ENCODE measurements around the gene USP4.

USP4 gene

DNA sequence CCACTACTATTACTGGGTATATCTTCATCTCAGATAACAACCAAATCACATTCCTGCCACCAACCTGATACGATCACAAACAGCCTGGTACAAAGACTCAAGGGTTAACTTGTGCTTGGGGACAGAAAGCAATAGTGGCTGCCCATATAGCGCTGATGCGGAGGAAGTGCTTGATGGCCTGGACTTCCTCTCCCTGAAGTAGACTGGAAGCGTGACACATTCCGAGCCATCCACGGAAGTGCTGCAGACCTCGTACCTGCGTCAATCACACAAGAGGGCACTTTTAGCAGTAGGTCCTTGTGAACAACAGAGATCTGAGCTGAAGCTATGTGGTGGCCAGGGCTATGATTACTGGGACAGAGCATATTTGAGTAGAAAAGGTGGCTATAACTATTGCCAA, 45.5 kb downstream of the USP4 start:
- WGBS, result 95% methylated on average over 8 of the region's 8 CpGs
- no peak overlapping the region for H3K27ac ChIP-seq (ENCODE audit: low read depth, low read length)
- H3K9ac ChIP-seq (ENCODE audit: low read depth, low read length), result no peak overlapping the region
- H3K4me1 ChIP-seq (ENCODE audit: insufficient read depth, low read length), result no peaks in the 10 kb centered on the region
- peaks cover 83% of the 10 kb centered on the region for H3K36me3 ChIP-seq (ENCODE audit: insufficient read depth, low read length)
- no peaks in the 10 kb centered on the region for H3K9me3 ChIP-seq (ENCODE audit: insufficient read depth, low read depth, low read length)
- no peak overlapping the region for H3K4me3 ChIP-seq (ENCODE audit: low read length)
- H3K27me3 ChIP-seq (ENCODE audit: insufficient read depth, low read length), result no peaks in the 10 kb centered on the region

DNA sequence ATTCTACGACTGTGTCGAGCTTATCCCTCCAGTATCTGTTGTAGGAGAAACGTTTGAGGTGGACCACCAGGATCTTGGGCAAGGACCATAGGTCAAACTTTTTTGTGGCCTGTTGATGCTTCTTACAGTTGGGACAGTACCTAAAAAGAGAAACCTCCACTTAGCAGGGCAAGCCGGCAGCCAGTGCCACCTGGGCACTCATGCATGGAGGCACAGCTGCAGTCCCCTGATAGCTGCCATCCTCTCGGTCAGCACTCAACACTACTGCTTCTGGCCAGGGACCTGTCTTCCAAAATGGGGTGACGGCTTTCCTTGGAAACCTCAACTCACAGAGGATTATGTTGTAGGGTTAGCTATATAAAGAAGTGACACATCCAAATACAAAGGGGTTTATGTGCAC, 55.9 kb downstream of the USP4 start:
- Histone ChIP-seq H3K27me3 (ENCODE audit: insufficient read depth, low read length) (no peaks in the 10 kb centered on the region), H3K4me3 (ENCODE audit: low read length) (no peak overlapping the region), H3K9ac (ENCODE audit: low read depth, low read length) (no peak overlapping the region), H3K4me1 (ENCODE audit: insufficient read depth, low read length) (no peaks in the 10 kb centered on the region), H3K9me3 (ENCODE audit: insufficient read depth, low read depth, low read length) (no peaks in the 10 kb centered on the region), H3K36me3 (ENCODE audit: insufficient read depth, low read length) (peaks cover 67% of the 10 kb centered on the region), H3K27ac (ENCODE audit: low read depth, low read length) (no peak overlapping the region)
- WGBS, result 94% methylated on average over 5 of the region's 6 CpGs

DNA sequence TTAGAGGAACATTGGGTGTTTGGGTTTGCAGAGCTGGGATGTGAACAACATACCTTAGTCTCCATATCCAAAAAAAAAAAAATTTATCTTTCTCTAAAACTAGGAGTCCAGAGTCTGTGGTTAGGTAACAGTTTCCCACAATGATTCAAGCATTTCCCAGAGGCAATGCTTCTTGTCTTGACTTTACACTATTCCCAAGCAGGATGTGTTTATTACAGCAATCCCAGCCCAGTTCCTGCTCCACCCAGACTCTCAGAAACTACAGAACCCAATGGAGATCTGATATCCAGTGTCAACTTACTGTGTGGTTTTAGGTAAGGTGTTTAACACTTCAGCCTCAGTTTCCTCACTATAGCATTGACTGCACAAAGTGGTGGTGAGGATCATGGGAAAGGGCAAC, 60.5 kb downstream of the USP4 start:
- no peak overlapping the region for H3K9ac ChIP-seq (ENCODE audit: low read depth, low read length)
- H3K4me3 ChIP-seq (ENCODE audit: low read length), result no peak overlapping the region
- H3K27ac ChIP-seq (ENCODE audit: low read depth, low read length), result no peak overlapping the region
- H3K9me3 ChIP-seq (ENCODE audit: insufficient read depth, low read depth, low read length), result no peaks in the 10 kb centered on the region
- peaks cover 46% of the 10 kb centered on the region for H3K36me3 ChIP-seq (ENCODE audit: insufficient read depth, low read length)
- no peaks in the 10 kb centered on the region for H3K27me3 ChIP-seq (ENCODE audit: insufficient read depth, low read length)
- no peaks in the 10 kb centered on the region for H3K4me1 ChIP-seq (ENCODE audit: insufficient read depth, low read length)

DNA sequence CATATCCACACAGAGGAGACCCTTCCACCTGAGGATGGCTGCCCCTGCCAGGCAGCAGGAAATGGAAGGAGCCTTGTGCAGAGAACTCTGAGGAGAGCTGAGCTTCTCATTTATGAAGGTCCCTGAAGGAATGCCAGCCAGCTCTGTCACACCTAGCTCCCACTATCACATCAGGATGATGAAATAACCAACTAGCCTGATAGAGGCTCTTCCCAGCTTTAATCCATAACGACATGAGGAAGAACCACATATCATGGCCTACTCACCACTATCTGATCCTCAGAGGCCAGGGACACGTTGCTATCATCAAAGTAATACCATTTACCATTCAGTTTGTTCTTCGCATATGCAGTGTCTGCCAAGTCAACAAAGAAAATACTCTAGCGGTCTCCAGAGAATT, 61.3 kb downstream of the USP4 start:
- Histone ChIP-seq H3K9ac (ENCODE audit: low read depth, low read length) (no peak overlapping the region), H3K9me3 (ENCODE audit: insufficient read depth, low read depth, low read length) (no peaks in the 10 kb centered on the region), H3K36me3 (ENCODE audit: insufficient read depth, low read length) (peaks cover 38% of the 10 kb centered on the region), H3K4me1 (ENCODE audit: insufficient read depth, low read length) (no peaks in the 10 kb centered on the region), H3K27ac (ENCODE audit: low read depth, low read length) (no peak overlapping the region), H3K27me3 (ENCODE audit: insufficient read depth, low read length) (no peaks in the 10 kb centered on the region), H3K4me3 (ENCODE audit: low read length) (no peak overlapping the region)
- 93% methylated on average over 4 of the region's 4 CpGs for WGBS

DNA sequence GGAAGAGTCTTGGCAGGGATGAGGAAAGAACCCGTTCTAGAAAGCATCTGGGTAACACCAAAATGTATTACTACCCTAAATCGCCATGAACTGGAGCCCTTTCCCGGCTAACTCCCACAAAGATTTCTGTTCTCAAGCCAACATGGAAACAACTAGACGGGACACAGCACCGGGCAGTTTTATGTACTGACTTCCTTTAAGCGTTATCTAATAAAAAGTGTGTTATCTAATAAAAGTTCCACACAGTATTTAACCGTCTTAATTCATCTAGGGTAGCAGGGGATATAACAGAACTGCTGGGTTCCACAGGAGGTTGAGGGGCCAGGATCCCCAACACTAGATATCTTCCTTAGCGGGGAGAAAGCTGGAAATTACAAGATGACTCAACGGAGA, 62.5 kb downstream of the USP4 start:
- H3K4me3 ChIP-seq (ENCODE audit: low read length), result 0 out of 2 replicates have a peak overlapping the region, but pooled peaks have one; percentile 7
- H3K36me3 ChIP-seq (ENCODE audit: insufficient read depth, low read length), result peaks cover 32% of the 10 kb centered on the region
- H3K27ac ChIP-seq (ENCODE audit: low read depth, low read length), result no peak overlapping the region
- no peaks in the 10 kb centered on the region for H3K27me3 ChIP-seq (ENCODE audit: insufficient read depth, low read length)
- no peaks in the 10 kb centered on the region for H3K9me3 ChIP-seq (ENCODE audit: insufficient read depth, low read depth, low read length)
- H3K9ac ChIP-seq (ENCODE audit: low read depth, low read length), result no peak overlapping the region; the same call in 1 of the 2 replicates
- H3K4me1 ChIP-seq (ENCODE audit: insufficient read depth, low read length), result no peaks in the 10 kb centered on the region
- 92% methylated on average over 8 of the region's 9 CpGs for WGBS

DNA sequence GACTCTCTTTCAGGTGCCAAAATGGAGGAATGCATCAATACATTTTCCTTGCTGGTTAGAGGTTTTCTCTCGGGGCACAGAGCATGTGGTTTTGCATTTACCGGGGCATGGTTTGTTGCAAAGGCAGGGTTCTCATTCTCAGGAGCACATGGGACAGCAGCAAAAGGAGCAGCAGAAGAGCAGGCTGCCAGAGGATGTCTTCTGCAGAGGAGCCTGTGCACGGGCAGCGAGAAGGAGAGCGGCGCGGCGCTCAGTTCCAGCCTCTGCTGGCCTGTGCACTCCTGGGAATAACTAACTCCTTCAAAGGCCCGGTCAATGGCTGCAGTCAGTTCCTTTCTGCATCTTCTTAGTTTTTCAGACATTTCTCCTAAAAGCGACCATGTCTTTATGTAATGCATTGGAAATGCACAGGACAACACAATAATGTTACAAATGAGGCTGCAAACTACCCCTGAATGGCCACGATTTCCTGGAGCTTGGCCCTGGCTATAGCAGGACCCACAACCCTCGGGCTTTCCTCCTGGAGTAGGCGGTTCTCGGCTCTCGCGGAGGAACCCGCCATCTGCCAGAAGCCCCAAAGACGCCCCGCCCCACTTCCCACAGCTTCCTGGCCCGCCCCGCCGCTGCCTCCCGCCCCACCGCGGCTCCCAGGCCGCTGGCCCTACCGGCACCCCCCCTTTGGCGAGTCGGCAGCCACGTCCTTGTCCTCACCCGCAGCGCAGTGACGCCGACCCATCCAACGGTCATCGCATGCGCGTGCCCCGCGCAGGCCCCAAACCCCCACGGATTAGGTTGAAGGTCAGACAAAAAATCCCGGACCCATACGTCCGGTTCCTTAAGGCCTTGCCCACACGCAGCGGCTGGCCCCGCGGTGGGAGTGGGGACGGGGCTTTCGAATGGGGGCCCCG, 63.1 kb downstream of the USP4 start, which contains the start of gene C3orf62:
C3orf62 (minus strand) TSS at position 758 of the 908 bp plus-strand sequence; CDS start at position 398, 360 bp downstream.
- 93% methylated on average over 51 of the region's 51 CpGs for WGBS
- Histone ChIP-seq H3K27me3 (ENCODE audit: insufficient read depth, low read length) (no peaks in the 10 kb centered on the region), H3K27ac (ENCODE audit: low read depth, low read length) (no peak within 1 kb of the TSS), H3K36me3 (ENCODE audit: insufficient read depth, low read length) (peaks cover 32% of the 10 kb centered on the region), H3K4me1 (ENCODE audit: insufficient read depth, low read length) (no peaks in the 10 kb centered on the region), H3K4me3 (ENCODE audit: low read length) (peak within 1 kb of the TSS; percentile 17; the same call in 1 of the 2 replicates), H3K9me3 (ENCODE audit: insufficient read depth, low read depth, low read length) (no peaks in the 10 kb centered on the region), H3K9ac (ENCODE audit: low read depth, low read length) (no peak within 1 kb of the TSS; the same call in 1 of the 2 replicates)

DNA sequence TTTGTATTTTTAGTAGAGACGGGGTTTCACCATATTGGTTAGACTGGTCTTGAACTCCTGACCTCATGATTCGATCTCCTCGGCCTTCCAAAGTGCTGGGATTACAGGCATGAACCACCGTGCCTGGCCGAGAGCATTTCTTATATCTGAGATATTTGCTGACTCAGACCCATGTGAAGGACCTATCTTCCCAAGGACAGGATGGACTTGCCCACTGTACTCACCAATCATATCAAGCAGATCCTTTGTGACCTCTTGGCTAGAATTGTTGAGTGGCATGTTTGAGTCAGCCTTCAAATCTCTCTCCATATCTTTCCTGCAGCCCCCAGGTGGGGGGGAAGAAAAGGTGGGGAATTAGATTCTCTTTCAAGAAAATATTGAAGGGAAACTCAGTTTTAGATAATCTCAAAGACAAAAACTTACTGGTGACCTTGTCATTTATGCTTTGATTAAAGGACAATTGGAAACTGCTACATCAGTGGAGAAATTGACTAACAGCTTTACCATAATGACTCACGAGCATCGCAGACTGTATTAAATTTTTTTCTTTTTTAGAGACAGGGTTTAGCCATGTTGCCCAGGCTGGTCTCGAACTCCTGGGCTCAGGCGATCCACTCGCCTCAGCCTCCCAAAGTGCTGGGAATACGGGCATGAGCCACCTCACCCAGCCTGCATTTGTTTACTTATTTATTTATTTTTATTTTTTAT, 65.9 kb downstream of the USP4 start:
- H3K27ac ChIP-seq (ENCODE audit: low read depth, low read length), result no peak overlapping the region
- H3K36me3 ChIP-seq (ENCODE audit: insufficient read depth, low read length), result peaks cover 16% of the 10 kb centered on the region
- H3K9ac ChIP-seq (ENCODE audit: low read depth, low read length), result no peak overlapping the region
- H3K9me3 ChIP-seq (ENCODE audit: insufficient read depth, low read depth, low read length), result no peaks in the 10 kb centered on the region
- H3K4me1 ChIP-seq (ENCODE audit: insufficient read depth, low read length), result no peaks in the 10 kb centered on the region
- H3K27me3 ChIP-seq (ENCODE audit: insufficient read depth, low read length), result no peaks in the 10 kb centered on the region
- 93% methylated on average over 11 of the region's 11 CpGs for WGBS
- no peak overlapping the region for H3K4me3 ChIP-seq (ENCODE audit: low read length)

DNA sequence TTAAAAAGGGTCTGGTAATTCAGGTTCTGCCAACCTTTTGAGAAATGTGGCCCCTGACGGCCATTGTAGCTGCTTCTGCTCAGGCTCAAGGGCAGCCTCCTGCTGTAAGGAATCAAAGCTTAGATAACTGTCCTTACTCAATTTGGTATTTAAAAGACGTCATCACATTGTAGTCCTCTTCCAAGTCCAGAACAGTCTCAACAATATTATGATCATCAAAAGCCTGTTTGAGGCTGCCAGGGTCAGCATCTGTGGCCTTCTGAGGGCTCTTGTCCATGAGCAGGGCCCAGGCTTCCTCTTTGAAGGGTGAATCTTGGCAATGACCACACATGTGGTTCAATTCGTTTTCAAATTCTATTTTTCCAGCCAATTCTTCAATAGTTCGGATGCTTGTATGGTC, 68.8 kb downstream of the USP4 start:
- Histone ChIP-seq H3K36me3 (ENCODE audit: insufficient read depth, low read length) (no peaks in the 10 kb centered on the region; the same call in 1 of the 2 replicates), H3K4me1 (ENCODE audit: insufficient read depth, low read length) (no peaks in the 10 kb centered on the region), H3K27ac (ENCODE audit: low read depth, low read length) (no peak overlapping the region), H3K27me3 (ENCODE audit: insufficient read depth, low read length) (no peaks in the 10 kb centered on the region), H3K9me3 (ENCODE audit: insufficient read depth, low read depth, low read length) (no peaks in the 10 kb centered on the region), H3K9ac (ENCODE audit: low read depth, low read length) (no peak overlapping the region), H3K4me3 (ENCODE audit: low read length) (no peak overlapping the region)
- 92% methylated on average over 4 of the region's 4 CpGs for WGBS

DNA sequence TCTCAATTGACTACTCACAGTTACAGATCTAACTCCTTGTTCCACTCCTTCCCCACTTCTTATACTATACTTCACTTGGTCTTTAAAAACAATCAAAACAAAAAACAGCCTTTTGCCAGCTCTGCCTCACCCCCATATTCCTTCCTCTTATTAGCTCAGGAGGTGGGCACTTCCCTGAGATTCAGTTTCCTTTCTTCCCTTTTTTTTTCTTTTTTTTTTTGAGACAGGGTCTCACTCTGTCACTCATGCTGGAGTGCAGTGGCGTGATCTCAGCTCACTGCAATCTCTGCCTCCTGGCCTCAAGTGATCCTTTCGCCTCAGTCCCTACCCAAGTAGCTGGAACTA, 69.7 kb downstream of the USP4 start:
- H3K27me3 ChIP-seq (ENCODE audit: insufficient read depth, low read length), result no peaks in the 10 kb centered on the region
- no peaks in the 10 kb centered on the region for H3K4me1 ChIP-seq (ENCODE audit: insufficient read depth, low read length)
- H3K9ac ChIP-seq (ENCODE audit: low read depth, low read length), result no peak overlapping the region
- H3K4me3 ChIP-seq (ENCODE audit: low read length), result no peak overlapping the region
- H3K9me3 ChIP-seq (ENCODE audit: insufficient read depth, low read depth, low read length), result no peaks in the 10 kb centered on the region
- no peak overlapping the region for H3K27ac ChIP-seq (ENCODE audit: low read depth, low read length)
- no peaks in the 10 kb centered on the region; the same call in 1 of the 2 replicates for H3K36me3 ChIP-seq (ENCODE audit: insufficient read depth, low read length)
- 93% methylated on average over 2 of the region's 2 CpGs for WGBS

DNA sequence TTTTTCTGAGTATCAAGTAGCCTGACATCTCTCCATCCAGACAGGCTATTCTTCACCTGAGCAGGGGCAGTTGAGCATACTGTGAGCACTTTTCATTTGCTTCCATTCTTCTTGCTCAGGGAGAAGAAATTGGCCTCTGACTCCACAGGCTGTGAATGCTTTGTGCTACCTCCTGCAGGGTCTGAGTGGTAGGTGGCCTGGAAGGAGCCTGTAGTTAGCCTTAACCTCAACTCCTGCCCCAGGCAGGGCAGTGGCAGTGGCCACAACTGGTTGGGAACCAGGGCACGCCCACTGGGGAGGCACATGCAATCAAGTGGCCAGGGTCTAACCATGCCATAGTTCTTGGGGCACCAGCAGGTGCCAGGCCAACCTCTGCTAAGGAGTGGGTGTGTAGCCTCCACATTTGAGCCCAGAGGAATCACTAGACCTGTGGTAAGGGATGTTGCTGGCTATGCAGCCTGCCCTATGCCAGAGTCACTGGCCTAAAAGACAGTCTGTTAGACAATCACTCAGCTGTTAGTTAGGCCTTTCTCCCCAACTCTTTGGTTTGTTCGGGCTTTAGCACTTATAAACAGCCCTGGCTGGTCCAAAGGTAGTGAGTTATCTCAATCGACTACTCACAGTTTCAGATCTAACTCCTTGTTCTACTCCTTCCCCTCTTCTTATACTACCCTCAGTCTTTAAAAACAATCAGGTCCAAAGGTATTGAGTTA, 70.3 kb downstream of the USP4 start:
- Histone ChIP-seq H3K4me3 (ENCODE audit: low read length) (no peak overlapping the region), H3K9ac (ENCODE audit: low read depth, low read length) (no peak overlapping the region), H3K27ac (ENCODE audit: low read depth, low read length) (no peak overlapping the region), H3K27me3 (ENCODE audit: insufficient read depth, low read length) (no peaks in the 10 kb centered on the region), H3K4me1 (ENCODE audit: insufficient read depth, low read length) (no peaks in the 10 kb centered on the region), H3K9me3 (ENCODE audit: insufficient read depth, low read depth, low read length) (no peaks in the 10 kb centered on the region), H3K36me3 (ENCODE audit: insufficient read depth, low read length) (no peaks in the 10 kb centered on the region; the same call in 1 of the 2 replicates)
- 94% methylated on average over 3 of the region's 3 CpGs for WGBS
